Colonic mucosa (tissue), 4 donors: Measurements from ENCODE around the gene COG8. TPM values are rescaled to one million over a fixed set of nuclear protein-coding genes. Genes with fewer than 3 reads are reported as not detected.
A peak's percentile ranks its signal among the peaks of the same experiment; 100 is the strongest.

Source experiments
- DNase-seq: peaks from one replicate; pipeline ENCODE4 v3.0.0-alpha.2; 2020
- H3K27ac ChIP-seq: fragments of 200-600 bp; one replicate; pipeline ENCODE4 v1.8.0; 2021
- H3K27me3 ChIP-seq: fragments of 200-600 bp; one replicate; pipeline ENCODE4 v1.8.0; 2021
- H3K36me3 ChIP-seq: fragments of 200-600 bp; one replicate; pipeline ENCODE4 v1.8.0; 2021
- H3K4me1 ChIP-seq: fragments of 200-600 bp; one replicate; pipeline ENCODE4 v1.8.0; 2021; ENCODE audit warnings: mild to moderate bottlenecking
- H3K4me3 ChIP-seq: fragments of 200-600 bp; one replicate; pipeline ENCODE4 v1.8.0; 2021
- H3K9ac ChIP-seq, 2 donors: one replicate each; pipeline ENCODE4 v1.7.0; 2013; ENCODE audit warnings: control low read depth in 2 of 2, low read depth in 2 of 2, low read length in 2 of 2
- H3K9me3 ChIP-seq: fragments of 200-600 bp; one replicate; pipeline ENCODE4 v1.8.0; 2021
- CTCF ChIP-seq: fragments of 200-600 bp; IDR thresholded peaks from one replicate; pipeline ENCODE4 v1.8.0; 2022; ENCODE audit warnings: antibody characterized with exemption, mild to moderate bottlenecking
- intact Hi-C: fragments of 100-400 bp; cut with DNase I; formaldehyde crosslinking; loops from one replicate; pipeline ENCODE4 v1.14.1; 2022
- total RNA-seq, 2 donors: library from RNA; stranded (reverse); fragmentation: NEBNext Ultra II Directional in 1 of 2; extraction: Animal tissue kit (Norgen Biotek cat#: 25700) in 1 of 2; gene quantifications; one replicate each; pipeline ENCODE4 v1.2.1, GENCODE V29; 2021
- donor health status: healthy.
- donor health status: DM: no; HTN: no; CAD: no.
- donor health status: DM: no; HTN: no; CAD: no.

COG8 gene
- total RNA-seq, 2 donors from 2014 or later = 28.4 to 44.5 TPM

GRCh38 chr16:69313469-69313868 lies 25.9 kb downstream of the COG8 start:
- no peak overlapping the region for H3K4me3 ChIP-seq
- peaks cover 11% of the 10 kb centered on the region for H3K36me3 ChIP-seq
- H3K9ac ChIP-seq = no peak overlapping the region
- intact Hi-C loops = loop anchor here (10.0 kb wide), 1 partner anchor 61 kb away; no protein-coding TSS in a partner anchor
- no peak for DNase-seq
- no peak for TF ChIP-seq CTCF
- peaks cover 5% of the 10 kb centered on the region for H3K4me1 ChIP-seq
- no peak overlapping the region for H3K27ac ChIP-seq
- no peaks in the 10 kb centered on the region for H3K27me3 ChIP-seq
- H3K9me3 ChIP-seq = no peaks in the 10 kb centered on the region

GRCh38 chr16:69311533-69312387 lies 27.6 kb downstream of the COG8 start:
- TF ChIP-seq CTCF = no peak
- DNase-seq = peak; percentile 53
- Histone ChIP-seq H3K9me3 (no peaks in the 10 kb centered on the region), H3K36me3 (peaks cover 7% of the 10 kb centered on the region), H3K27ac (peak overlapping the region; percentile 90), H3K4me1 (peaks cover 5% of the 10 kb centered on the region), H3K27me3 (no peaks in the 10 kb centered on the region), H3K4me3 (peak overlapping the region; percentile 96), H3K9ac (peak overlapping the region; percentile 76 to 87)
- intact Hi-C loops = loop anchor here (10.0 kb wide), 1 partner anchor 63 kb away; no protein-coding TSS in a partner anchor

- Histone ChIP-seq H3K36me3 (no peaks in the 10 kb centered on the region), H3K4me1 (peaks cover 5% of the 10 kb centered on the region), H3K9ac (peak within 1 kb of the TSS; percentile 76 to 87), H3K4me3 (peak within 1 kb of the TSS; percentile 96), H3K9me3 (no peaks in the 10 kb centered on the region), H3K27ac (peak within 1 kb of the TSS; percentile 90), H3K27me3 (no peaks in the 10 kb centered on the region)
- DNase-seq = peak; percentile 97
- intact Hi-C loops = loop anchor here (10.0 kb wide), 1 partner anchor 64 kb away; no protein-coding TSS in a partner anchor
- TF ChIP-seq CTCF = peak; percentile 84
Measured at GRCh38 chr16:69310653-69311532, 28.5 kb downstream of the COG8 start, which contains the start of gene VPS4A. Gene VPS4A, plus strand, starts transcription at chr16:69311350. Its CDS starts 162 bp downstream, at chr16:69311512.

- H3K27ac ChIP-seq = no peak overlapping the region
- peak overlapping the region in 1 of 2 donors; percentile 12 for H3K9ac ChIP-seq
- H3K36me3 ChIP-seq = no peaks in the 10 kb centered on the region
- no peak for TF ChIP-seq CTCF
- intact Hi-C loops = no loop called here
- no peak overlapping the region for H3K4me3 ChIP-seq
- no peak for DNase-seq
- peaks cover 5% of the 10 kb centered on the region for H3K4me1 ChIP-seq
- no peaks in the 10 kb centered on the region for H3K9me3 ChIP-seq
- H3K27me3 ChIP-seq = no peaks in the 10 kb centered on the region
Measured at GRCh38 chr16:69309316-69309715, 30.0 kb downstream of the COG8 start.

GRCh38 chr16:69307856-69308255 lies 31.5 kb downstream of the COG8 start:
- no peak overlapping the region for H3K9ac ChIP-seq
- H3K4me1 ChIP-seq = peaks cover 5% of the 10 kb centered on the region
- intact Hi-C loops = no loop called here
- no peak for DNase-seq
- H3K9me3 ChIP-seq = no peaks in the 10 kb centered on the region
- H3K36me3 ChIP-seq = no peaks in the 10 kb centered on the region
- H3K27me3 ChIP-seq = no peaks in the 10 kb centered on the region
- H3K4me3 ChIP-seq = no peak overlapping the region
- no peak overlapping the region for H3K27ac ChIP-seq
- no peak for TF ChIP-seq CTCF
